HG03442 (cell line): ENCODE measurements around the gene NOPCHAP1.

Source experiments
- ATAC-seq: cut with Tn5 transposase; IDR thresholded peaks from one replicate; pipeline ENCODE4 v1.9.1; 2021; ENCODE audit warnings: mild to moderate bottlenecking, moderate library complexity; ENCODE audit not compliant: unreplicated experiment

Gene NOPCHAP1

DNA sequence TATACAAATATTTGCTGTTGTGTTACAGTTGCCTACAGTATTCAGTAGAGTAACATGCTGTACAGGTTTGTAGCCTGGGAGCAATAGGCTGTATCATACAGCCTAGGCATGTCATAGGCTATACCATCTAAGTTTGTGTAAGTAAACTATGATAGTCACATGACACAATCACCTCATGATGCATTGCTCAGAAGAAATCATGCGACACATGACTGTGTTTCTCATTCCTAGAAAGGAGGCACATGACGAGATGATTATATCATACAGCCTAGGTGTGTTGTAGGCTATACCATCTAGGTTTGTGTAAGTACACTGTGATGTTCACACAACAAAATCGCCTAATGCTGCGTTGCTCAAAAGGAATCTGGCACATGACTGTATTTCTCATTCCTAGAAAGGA lies 31.9 kb downstream of the NOPCHAP1 start:
- no peak for ATAC-seq

DNA sequence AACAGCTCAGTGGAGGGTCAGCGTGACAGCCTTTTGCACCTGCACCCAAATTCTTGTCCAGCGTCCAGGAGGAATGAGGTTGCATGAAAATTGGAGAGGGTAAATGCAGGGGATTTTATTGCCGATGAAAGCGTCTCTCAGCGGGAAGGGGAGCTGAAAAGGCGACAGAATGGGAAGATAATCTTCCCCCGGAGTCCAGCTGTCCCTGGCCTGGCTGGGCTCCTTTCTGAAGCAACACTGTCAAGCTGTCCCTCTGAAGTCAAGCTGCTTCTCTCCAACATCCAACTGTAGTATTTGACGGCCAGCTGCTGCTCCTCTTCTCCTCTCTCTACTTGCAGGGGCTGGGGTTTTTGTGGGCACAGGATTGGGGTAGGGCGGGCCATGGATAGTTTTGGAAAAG lies 32.7 kb downstream of the NOPCHAP1 start:
- no peak for ATAC-seq

DNA sequence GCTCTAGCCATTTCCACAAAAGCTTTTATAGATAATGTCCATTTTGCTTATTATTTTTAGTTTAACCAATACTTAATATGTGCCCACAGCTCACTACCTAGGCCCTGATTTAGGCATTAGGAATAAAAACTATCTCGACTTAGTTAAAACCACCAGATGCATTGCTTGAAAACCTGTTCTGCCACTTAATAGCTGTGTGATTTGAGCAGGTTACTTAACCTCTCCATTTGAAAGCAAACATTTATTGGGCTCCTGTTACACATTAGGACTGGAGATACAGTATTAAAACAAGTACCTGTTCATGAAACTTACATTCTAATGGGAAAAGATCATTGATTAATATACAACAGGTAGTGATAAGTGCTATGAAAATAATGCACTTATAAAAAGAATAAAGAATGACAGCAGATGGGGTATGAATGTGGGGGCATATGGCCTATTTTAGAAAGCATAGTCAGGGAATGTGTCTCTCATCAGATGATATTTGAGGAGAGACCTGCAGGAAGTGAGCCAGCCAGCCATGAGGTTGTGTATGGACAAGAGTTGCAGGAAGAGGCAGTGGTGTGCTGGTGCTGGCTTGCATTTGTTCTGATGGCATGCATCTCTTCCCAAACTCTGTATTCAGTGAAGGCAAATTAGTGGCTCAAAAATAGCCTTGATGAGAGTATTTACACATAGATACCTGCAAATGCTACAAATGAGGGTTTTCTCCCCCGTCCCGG lies 34.3 kb downstream of the NOPCHAP1 start:
- ATAC-seq = no peak

DNA sequence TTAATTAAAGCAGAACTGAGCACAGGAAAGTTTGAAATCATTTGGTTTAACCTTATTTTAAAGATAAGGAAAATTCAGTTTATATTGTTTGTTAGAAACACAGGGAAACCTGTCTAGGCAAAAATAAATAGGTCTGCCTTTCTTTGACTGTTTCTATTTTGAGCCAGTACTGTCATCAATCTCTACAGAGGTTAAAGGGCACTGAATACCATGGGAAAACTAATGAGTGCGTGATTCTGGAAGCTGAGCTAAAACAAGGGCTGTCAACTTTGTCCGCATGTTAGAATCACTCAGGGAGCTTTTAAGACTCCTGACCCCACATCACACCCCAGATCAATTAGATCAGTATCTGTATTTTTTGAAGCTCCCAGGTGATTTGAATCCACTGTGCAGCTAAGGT lies 38.8 kb downstream of the NOPCHAP1 start:
- ATAC-seq = no peak

DNA sequence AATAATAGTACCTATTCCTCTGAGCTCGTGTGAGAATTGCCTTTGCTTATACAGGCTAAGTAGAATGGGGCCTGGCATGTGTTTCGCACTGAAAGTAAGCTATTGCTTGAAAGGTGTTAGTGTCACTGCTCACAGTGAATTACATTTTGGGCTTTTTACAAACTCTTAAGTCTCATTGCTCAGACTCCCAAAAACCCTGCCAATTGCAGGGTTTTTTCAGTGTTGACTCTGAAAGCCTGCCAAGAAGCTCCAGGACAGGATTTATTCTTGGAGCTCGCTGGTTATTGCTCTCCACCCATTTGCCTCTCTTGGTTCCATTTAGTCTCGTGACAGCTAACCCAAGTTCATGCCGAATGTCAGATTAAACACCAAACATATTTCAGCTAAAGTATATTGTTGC lies 39.8 kb downstream of the NOPCHAP1 start:
- no peak for ATAC-seq

DNA sequence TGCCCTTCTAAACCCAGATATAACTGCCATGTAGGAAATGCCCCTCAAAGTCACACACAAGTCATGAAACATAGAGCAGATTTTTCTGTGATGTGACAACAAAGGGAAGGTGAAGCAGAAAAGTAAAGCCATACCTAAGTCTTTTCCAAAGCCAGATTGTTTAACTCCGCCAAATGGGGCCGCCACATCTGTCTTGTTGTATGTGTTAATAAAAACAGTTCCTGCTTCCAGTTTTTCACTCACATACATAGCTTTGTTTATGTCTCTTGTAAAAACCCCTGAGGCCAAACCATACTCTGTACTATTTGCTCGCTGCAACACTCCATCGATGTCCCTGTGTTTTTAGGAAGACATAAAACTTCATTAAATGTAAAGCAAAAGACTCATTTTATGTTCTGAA lies 40.3 kb downstream of the NOPCHAP1 start:
- ATAC-seq = no peak

DNA sequence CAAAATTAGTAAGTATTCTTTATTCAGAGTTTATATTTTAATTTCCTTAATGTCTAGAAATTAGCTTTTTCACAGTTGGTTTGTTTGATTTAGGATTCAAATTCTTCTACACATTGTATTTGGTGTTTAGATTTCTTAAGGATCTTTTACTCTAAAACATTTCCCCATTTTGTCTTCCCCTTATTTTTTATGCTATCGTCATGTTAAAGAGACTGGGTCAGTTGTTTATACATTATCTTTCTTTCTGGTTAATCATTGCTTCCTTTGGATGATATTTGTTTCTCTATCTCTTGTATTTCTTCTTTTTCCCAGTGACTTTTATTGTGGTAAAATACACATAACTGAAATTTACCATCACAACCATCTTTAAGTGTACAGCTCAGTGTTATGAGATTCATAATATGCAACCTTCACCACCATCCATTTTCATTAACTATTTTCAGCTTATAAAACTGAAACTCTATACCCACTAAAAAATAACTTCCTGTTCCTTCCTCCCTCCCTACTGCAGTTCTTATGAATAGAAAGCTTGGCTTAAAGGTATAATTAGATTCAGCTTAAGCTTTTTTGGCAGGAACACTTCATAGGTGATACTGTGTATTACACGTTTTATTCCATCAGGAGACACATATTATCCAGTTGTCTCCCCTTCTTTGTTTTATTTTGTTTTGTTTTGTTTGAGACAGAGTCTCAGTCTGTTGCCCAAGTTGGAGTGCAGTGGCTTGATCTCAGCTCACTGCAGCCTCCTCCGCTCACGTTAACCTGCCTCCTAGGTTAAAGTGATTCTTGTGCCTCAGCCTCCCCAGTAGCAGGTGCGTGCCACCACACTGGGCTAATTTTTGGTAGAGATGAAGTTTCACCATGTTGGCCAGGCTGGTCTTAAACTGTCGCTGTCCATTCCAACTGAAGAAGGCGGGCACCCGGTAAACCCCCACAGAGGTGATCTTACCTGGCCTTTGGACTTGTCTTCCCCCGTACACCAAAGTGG lies 45.0 kb downstream of the NOPCHAP1 start:
- ATAC-seq = peak; percentile 86

DNA sequence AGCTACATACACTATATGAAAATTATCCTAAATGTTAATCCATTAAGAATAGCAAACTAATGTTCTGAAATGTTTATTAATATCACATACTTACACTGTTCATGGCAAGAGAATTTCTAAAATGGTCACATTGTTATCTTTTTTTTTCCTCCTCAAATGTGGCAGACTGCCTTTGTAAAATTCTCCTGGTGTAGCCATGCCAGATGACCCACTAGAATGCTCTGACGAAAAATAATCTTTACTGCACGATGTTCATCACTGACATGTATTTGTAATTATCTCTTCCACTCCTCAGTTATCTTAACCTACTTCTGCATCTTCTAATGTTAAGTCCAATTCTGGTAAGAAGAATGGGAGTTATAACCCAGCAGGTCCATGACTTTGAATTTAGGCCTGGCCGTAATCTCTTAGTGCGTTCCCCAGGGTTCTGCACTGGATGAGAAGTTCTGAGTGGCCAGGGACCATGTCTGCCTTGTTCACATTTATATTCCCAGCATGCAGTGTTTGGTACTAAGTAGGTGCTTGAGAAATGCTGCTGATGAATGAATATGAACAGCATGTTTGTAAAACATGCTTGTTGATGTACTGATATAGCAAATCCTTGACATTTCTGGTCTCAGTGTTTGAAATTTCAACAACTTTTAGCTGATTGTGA lies 46.7 kb downstream of the NOPCHAP1 start:
- no peak for ATAC-seq

DNA sequence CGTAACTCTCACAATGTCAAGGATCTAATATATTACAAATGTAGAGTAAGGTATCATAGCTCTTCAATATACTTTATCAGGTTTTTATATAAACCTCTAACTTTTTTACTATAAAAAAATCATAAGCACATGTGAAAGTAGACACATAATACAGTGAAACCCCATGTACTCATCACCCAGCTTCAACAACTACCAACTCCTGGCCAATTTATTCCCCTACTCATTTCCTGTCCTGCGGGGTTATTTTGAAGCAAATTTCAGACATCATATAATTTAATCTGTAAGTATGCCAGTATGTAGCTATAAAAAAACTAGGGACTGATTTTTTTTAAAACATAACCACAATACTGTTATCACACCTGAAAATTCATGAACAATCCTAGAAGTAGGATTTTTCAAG lies 47.7 kb downstream of the NOPCHAP1 start:
- no peak for ATAC-seq
